ENCODE measurements around the gene CCDC28B.
"Not testable (repeated sequence)": the region's sequence is repeated elsewhere in the genome, so short reads cannot be mapped to it uniquely, and the experiment has no call there.

Gene CCDC28B

DNA sequence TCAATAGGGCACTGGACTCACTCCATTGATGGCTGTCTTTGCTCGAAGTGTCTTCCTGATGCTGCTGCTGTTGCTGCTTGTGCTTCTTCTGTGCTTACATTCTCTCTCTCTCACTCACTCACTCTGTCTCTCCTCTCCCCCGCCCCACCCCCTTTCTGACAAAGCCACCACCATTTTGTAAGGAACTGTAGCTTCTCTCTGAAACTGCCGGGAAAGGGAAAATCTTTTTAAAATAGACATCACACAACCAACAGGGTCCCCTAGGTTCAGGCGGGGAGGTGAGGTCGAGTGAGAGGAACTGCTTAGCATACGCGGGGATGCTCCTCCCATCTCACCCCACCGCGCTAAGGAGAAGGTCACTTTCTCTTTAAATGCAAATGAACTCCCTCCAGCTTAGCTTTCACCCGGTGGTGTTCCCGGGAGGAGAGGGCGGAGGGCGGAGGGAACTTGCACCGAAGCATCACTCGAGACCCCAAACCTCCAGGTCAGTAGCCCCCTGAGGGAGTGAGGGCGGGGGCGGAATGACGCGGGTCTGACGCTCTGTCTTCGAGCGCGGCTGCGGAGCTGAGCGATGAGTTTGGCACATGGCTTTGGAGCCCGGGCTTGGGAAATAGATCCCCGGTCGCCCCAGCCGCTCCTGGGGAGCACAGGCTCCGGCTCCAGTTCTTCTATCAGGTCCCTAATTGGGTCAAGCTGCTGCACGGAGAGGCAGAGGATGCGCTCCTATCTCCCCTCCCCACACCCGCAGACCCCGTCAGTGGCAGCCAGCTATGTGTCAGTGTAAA lies at the start of gene CCDC28B:
Gene CCDC28B (plus strand): TSS at position 370 of the 785 bp plus-strand sequence. CDS start 1,341 bp downstream, outside the sequence.
- DNase-seq, result peak; percentile 41

DNA sequence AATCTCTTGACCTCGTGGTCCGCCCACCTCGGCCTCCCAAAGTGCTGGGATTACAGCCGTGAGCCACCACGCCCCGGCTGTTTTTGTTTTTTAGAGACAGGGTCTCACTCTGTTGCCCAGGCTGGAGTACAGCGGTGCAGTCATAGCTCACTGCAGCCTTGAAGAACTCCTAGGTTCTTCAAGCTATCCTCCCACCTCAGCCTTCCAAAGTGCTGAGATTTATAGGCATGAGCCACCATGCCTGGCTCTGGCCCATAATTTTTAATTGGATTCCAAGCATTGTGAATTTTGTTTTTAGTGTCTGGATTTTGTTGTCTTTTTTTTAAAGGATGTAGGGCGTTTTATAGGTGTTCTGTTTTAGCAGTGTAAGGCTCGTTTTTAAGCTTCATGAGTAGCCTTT lies 49.5 kb upstream of the CCDC28B start:
- no peak for DNase-seq

DNA sequence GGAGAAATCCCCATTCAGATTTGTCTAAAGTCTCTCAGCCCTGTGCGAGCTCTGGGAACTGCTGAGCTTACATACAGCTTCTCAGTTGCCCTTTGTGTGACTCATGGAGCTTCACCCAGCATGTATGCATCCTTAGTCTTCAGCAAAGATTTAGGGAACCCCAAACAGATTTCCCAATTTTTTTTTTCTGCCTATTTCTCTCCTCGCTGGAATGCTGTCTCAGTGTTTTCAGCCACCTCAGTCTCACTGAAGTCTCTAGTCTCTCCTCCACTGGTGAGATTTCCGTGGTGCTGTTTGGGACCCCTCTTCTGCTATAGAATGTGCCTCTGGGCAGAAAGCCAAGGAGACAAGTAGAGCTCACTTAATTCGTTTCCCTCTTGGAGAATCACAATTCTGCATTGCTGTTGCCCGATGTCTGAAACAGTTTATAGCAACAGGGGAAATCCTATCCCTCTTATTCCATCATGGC lies 49.0 kb upstream of the CCDC28B start:
- DNase-seq, result no peak

DNA sequence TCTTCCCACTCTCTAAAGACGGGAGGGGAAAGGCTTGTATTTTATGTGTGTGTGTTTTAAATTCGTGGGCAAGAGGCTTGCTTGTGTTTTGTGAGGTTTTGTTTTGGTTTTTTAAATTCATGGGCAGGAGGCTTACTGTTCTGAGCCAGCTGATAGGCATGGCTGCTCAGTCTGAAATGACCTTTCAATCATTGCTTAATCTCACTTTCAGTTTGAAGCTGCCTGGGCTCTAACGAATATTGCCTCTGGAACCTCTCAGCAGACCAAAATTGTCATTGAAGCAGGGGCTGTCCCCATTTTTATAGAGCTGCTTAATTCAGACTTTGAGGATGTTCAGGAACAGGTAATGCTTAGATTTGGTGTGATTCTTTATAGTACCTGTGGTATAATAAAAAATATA lies 41.2 kb upstream of the CCDC28B start:
- no peak for DNase-seq

DNA sequence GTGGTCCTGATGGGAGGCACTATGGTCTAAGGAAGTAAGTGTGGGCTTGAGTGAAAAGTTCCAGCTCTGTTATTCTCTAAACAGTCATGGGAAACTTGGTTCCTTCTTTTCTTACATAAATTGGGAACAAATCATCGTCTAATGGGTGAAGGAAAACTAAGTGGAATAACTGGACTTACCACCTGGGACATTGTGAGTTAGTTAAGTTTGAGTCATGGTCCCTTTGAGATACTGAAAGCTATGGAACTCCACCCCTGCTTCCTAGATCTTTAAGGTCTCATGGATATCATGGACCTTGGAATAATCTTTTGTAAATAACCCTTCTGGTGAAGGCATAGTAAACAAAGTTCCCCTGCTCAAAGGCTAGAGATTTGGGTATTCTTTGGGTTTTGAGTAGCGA lies 37.0 kb upstream of the CCDC28B start:
- DNase-seq, result no peak

DNA sequence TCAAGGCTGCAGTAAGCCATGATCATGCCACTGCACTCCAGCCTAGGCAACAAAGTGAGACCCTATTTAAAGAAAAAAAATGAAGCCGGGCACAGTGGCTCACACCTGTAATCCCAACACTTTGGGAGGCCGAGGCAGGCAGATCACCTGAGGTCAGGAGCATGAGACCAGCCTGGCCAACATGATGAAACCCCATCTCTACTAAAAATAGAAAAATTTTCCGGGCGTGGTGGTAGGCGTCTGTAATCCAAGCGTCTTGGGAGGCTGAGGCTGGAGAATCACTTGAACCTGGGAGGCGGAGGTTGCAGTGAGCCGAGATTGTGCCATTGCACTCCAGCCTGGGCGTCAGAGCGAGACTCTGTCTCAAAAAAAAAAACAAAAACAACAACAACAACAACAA lies 34.8 kb upstream of the CCDC28B start:
- DNase-seq, result not testable (repeated sequence)

DNA sequence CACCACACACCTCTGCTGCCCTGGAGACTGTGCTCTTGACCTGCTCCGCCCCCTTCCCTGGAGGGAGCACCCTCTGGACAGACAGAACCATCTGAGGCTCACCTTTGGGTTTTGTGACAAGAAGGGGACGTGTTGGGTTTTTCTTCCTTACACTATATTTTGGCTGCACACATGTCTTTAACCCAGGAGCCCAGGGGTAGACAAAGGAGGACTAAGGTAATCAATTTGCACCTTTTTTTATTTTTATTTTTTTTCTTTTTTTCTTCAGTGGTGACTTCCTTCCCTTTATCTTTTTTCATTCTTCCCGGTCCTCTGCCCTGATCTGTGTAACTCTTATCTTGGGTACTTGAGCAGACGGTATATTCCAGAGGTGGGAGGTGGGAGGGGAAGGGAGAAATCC lies 29.4 kb upstream of the CCDC28B start:
- no peak for DNase-seq

DNA sequence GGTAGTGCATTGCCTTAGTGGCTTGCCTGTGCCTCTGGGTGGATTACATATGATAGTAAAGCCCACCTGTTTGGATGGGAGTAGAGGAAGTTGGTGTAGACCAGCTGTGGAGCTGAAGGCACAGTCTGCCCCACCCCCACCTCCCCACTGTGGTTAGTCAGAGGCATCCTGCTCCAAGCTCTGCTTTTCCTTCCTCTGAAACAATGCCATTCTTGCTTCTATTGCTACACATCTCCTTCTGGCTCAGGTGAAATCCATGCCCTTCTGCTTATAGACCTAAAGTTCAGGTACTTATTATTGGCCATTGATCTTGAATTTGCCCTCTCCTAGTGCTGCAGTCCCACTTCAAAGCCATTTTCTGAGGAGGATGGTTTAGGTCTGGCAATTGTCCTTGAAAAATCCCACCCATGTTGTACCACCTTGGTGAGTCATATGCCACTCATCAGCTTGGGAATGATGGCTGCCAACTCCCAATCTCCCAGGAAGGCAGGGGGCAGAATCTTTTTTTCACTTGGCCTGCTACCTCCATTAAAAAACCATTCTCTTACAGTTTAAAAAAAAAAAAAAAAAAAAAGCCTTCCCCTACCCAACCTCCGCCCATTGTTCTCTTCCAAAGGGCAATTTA lies 27.7 kb upstream of the CCDC28B start:
- DNase-seq, result no peak

DNA sequence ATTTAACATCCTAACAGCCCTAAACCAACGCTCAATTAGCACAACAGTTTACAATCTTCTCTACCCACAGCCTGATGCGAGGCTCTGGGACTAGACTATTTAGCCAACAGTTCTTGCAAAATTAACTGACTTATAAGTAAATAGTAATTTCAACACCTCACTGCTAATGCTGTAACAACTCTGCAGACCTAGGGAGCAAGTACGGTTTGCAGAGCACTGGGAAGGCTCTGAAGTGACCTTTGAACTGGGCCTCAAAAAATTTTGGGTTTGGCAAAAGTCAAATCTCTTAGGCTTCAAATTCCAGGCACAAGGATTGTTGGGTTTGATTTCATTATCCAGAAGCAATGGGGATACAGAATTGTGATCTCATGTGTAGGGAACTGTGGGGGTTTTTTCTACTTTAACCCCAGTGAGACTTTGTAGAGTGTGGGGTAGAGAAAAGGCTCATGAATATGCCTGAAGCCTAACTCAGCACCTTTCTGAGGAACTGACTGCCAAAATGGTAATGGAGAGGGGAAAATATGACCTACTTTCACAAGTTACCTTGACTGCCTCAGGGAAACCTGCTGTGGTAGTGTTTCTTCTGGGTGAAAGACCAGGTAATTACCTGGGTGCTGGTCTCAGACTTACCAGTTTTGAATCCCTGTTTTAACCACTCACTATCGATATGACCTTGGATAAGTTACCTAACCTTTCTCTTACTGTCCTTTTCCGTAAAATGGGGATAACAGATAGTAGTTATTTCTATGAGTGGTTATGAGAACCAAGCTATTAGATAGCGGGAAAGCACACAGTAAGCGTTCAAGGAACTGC lies 21.8 kb upstream of the CCDC28B start:
- no peak for DNase-seq

DNA sequence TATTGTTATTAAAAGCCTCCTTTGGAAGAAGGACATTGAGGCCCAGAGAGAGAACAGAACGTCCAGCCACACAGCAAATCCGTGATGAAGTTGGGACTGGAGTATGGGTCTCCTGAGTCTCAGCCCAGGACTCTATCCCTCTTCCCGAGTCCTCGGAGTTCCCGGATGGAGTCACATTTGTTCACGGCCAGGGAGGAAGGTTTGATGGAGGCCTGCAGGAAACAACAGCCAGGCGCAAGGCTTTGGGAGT lies 21.3 kb upstream of the CCDC28B start:
- DNase-seq, result no peak

DNA sequence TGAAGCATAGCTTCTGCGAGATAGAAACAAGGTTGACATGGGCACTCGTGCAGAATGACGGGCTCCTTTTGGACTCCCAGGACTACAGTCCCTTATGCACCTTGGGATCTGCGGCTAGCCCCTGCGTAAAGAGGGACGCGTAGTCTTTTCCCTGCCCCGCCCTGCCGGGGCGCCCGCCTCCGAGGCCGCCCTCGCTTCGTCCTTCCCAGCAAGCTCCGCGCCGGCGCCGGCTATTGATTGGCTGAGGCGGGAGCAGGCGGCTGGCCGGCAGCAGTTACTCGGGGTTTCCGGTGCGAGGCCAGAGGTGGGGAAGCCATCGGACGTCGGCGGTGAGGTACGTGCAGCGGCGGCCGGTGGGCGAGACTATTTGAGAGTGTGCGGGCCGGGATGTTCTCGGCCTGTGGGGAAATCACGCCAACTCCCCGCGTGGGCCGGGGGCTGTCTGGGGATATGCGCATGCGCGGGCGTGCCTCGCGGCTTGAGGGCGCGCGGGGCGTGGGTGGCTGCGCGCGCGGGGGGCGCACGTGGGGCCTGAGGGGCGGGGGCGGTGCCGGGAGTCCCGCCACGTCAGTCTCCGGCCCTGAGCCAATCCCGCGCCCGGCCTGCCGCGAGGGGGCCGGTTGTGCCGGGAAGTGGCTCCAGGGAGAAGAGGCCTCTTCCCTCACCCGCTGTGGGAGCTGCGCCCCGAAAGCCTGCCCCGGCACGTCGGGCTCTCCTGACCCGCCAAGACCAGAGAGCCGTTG lies 20.8 kb upstream of the CCDC28B start, which contains the start of gene TXLNA:
Gene TXLNA (plus strand): TSS at position 233 of the 743 bp plus-strand sequence. CDS start 671 bp downstream, outside the sequence.
- DNase-seq, result peak; percentile 93

DNA sequence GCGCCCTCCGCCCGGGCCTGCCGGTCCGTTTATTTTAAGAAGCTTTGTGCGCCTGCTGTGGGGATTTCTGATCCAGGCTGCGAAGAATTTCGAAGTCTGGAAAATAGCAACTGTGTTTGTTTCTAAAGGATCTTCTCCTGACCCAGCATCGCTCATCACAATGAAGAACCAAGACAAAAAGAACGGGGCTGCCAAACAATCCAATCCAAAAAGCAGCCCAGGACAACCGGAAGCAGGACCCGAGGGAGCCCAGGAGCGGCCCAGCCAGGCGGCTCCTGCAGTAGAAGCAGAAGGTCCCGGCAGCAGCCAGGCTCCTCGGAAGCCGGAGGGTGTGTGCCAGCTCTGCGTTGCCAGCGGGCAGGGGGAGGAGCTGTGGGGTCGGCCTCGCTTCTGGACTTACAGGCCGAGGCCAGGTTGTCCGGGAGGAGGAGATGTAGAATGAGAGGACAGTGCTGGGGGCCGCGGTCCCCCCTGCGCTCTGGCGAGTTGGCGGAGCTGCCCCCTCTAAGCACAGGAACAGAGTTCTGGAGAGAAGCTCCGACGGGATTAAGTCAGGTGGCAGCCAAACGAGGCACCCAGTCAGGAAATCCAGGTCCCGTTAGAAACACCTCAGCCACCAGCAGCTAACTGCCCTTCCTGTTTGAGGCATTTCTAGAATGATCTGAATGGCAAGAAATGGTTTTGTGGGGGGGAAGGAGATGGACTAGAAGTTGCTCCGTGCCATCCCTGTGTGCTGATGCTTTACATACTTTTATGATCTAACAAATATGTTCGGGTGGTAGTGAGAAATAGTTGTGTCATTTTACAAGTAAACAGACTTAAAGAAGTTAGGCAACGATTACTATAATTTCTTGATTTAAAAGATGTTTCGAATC lies 20.0 kb upstream of the CCDC28B start:
- peak; percentile 52 for DNase-seq

DNA sequence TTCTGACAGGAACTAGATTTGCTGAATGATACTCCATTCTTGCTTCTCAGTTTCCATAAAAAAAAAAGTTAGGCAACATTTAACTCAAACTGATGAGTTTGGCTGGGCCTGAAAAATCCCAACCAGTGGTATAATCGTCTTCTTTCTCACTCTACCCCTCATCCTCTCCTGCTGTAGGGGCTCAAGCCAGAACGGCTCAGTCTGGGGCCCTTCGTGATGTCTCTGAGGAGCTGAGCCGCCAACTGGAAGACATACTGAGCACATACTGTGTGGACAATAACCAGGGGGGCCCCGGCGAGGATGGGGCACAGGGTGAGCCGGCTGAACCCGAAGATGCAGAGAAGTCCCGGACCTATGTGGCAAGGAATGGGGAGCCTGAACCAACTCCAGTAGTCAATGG lies 19.3 kb upstream of the CCDC28B start:
- no peak for DNase-seq

DNA sequence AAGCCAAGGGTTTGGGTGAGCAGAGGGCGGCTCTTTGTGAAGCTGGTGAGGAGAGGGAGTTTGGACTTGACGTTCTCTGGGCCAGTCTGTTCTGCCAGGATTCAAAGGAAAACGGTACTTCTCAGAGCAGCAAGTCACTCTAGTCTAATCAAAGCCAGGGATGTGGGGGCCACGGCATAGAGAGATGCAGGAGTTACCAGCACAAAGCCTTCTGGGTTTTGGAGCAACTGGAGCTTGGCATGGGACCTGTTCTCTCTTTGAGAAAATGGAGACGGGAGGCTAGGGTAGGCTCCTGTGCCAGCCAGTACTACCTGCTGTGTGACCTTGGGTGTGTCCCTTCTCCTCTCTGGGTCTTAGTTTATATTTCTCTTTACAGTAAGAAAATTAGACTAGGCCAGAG lies 18.8 kb upstream of the CCDC28B start:
- DNase-seq, result no peak

DNA sequence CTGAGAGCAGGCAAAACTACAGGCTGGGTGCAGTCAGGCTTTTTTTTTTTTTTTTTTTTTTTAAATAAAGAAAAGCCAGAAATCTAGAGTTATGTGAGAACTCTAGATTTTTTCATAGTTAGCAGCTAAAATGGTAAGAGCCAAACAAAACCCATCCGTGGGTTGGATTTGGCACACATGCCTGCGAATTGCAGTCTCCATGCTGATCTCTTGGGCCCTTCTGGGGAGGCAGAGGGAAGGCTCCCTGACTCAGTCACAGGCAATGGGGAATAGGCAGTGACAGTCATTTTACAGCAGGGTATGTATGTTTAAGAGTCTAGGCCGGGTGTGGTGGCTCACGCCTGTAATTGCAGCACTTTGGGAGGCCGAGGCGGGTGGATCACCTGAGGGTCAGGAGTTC lies 18.3 kb upstream of the CCDC28B start:
- no peak for DNase-seq

DNA sequence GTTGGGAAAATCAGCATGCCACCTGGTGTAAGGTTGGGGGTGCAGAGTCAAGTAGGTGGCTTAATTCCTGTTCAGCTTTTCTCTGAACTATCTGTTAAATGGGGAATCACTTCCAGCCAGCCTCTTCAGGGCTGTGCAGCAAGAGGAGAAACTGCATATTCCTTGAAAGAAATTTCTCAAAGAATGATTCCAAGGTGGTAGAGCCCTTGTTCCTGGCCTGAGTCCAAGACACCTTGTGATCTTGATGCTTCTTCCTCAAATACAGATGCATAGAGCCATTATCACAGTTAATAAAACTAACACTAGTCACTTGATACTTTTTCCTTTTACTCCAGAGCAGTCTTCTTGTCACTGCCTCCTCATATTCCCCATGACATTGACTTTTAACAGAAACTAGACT lies 15.7 kb upstream of the CCDC28B start:
- no peak for DNase-seq

DNA sequence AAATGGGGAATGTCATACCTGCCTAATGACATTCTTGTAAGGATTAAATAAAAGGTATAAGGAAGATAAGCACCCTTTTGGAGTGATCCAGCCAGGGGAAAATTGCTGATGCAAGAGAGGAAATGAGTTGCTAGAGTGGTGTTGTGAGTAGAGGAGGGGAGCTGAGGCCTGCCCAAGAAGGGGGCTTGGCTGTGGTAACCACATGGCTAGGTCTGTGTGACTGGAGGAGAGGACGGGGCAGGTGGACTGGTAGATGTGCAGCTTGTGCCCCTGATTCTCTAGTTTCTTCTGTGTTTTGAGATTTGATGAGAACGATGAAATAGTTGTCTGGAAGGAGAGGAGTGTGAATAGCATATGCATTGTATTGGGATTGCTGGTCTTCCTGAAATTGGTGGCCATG lies 14.3 kb upstream of the CCDC28B start:
- no peak for DNase-seq

DNA sequence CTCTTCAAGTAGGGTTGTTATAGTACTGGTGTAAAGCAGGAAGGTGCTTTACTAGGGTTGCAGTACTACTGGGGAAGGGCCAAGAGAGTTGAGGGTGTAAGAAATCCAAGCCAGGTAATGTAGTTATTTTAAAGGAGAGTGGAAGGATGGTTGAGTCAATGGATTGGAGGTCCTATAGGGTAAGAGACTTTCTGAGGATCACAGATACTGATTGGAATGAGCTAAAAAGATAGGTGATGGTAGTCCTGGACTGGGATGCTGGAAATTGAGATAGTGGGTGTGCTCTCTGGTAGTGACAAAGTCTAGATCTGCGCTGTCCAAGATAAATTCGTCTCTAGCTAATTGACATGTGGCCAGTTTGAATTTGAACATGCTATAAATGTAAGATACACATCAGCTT lies 13.9 kb upstream of the CCDC28B start:
- no peak for DNase-seq

DNA sequence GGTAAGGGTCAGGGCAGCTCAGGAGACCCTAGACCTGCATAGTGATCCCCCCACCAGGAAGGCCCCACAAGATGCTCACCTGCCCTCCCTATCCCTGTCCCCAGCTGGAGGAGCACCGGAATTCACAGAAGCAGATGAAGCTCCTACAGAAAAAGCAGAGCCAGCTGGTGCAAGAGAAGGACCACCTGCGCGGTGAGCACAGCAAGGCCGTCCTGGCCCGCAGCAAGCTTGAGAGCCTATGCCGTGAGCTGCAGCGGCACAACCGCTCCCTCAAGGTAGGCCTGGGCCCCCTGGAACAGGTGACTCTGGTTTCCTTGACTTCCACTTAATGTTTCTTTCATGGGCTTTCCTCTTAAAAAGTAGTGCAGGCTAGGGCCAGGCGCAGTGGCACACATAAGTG lies 12.5 kb upstream of the CCDC28B start:
- no peak for DNase-seq

DNA sequence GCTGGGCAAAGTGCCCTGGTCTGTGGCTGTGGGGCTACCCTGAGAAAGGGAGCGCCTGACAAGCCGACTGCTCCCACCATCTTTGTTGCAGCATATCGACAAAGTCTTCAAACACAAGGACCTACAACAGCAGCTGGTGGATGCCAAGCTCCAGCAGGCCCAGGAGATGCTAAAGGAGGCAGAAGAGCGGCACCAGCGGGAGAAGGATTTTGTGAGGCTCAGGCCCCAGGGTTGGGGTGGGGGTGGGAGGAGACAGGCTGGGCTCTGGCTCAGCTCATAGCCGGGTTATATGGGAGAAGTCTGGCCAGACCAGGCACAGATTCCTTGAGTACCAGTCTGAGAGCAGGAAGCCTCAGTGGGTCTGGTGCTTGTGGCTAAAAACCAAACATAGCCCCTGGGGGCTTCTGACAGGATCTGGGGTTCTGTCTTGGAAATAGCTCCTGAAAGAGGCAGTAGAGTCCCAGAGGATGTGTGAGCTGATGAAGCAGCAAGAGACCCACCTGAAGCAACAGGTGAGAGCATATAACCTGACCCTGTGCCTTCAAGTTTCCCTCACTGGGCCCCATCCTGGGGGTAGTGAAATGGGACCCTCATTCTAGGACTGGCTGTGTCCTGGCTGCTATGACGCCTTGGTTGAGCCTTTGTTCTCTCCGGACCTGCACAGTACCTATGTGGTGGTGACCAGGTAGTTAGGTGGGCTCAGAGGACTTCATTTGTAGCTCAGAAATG lies 8.0 kb upstream of the CCDC28B start:
- no peak for DNase-seq

DNA sequence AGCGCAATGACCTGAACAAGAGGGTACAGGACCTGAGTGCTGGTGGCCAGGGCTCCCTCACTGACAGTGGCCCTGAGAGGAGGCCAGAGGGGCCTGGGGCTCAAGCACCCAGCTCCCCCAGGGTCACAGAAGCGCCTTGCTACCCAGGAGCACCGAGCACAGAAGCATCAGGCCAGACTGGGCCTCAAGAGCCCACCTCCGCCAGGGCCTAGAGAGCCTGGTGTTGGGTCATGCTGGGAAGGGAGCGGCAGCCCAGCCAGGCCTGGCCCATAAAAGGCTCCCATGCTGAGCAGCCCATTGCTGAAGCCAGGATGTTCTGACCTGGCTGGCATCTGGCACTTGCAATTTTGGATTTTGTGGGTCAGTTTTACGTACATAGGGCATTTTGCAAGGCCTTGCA lies 5.4 kb upstream of the CCDC28B start:
- no peak for DNase-seq

Data from stimulated activated CD4-positive, alpha-beta T cell treated with anti-CD3 and anti-CD28 coated beads, Interleukin-1b, Interleukin-23, amount 100 ng/mL, for 48 hours (primary cell).